ENCODE data around the gene TUBB8B.
"Not testable (repeated sequence)": the region's sequence is repeated elsewhere in the genome, so short reads cannot be mapped to it uniquely, and the experiment has no call there.

The TUBB8B gene

GRCh38 chr18:12773-13172 lies 36.6 kb downstream of the TUBB8B start:
- DNase-seq (ENCODE audit: low spot score): not testable (repeated sequence)

- not testable (repeated sequence) for DNase-seq (ENCODE audit: low spot score)
These were observed 37.8 kb downstream of the TUBB8B start for GRCh38 chr18:11383-12274.

DNA sequence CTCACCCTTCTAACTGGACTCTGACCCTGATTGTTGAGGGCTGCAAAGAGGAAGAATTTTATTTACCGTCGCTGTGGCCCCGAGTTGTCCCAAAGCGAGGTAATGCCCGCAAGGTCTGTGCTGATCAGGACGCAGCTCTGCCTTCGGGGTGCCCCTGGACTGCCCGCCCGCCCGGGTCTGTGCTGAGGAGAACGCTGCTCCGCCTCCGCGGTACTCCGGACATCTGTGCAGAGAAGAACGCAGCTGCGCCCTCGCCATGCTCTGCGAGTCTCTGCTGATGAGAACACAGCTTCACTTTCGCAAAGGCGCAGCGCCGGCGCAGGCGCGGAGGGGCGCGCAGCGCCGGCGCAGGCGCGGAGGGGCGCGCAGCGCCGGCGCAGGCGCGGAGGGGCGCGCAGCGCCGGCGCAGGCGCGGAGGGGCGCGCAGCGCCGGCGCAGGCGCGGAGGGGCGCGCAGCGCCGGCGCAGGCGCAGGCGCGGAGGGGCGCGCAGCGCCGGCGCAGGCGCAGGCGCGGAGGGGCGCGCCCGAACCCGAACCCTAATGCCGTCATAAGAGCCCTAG lies 38.7 kb downstream of the TUBB8B start:
- not testable (repeated sequence) for DNase-seq (ENCODE audit: low spot score)

GRCh38 chr18:9937-10336 lies 39.5 kb downstream of the TUBB8B start:
- peak; percentile 0 for DNase-seq (ENCODE audit: low spot score)

Data from Ammon's horn (tissue), 1 donor.